Stimulated activated CD4-positive, alpha-beta T cell treated with anti-CD3 and anti-CD28 coated beads, Interleukin-1b, Interleukin-23, amount 100 ng/mL, for 1 hour (primary cell): ENCODE results near the gene NKAIN2.

Source experiments
- DNase-seq, 2 donors: peaks; one replicate each; pipeline ENCODE4 v3.0.0-alpha.2; 2020; ENCODE audit warnings: low read depth in 2 of 2

The NKAIN2 gene

GRCh38 chr6:123808556-123808955, 4.9 kb downstream of the NKAIN2 start:
- no peak for DNase-seq

- no peak for DNase-seq
Observed at GRCh38 chr6:123810214-123810613, 6.5 kb downstream of the NKAIN2 start.

GRCh38 chr6:123810948-123811347, 7.3 kb downstream of the NKAIN2 start:
- DNase-seq = no peak

- no peak for DNase-seq
Observed at GRCh38 chr6:123811378-123811777, 7.7 kb downstream of the NKAIN2 start.

GRCh38 chr6:123812621-123813020, 9.0 kb downstream of the NKAIN2 start:
- no peak for DNase-seq

- DNase-seq = no peak
Observed at GRCh38 chr6:123821112-123821511, 17.4 kb downstream of the NKAIN2 start.

- DNase-seq = no peak
Observed at GRCh38 chr6:123829302-123829953, 25.8 kb downstream of the NKAIN2 start.

- DNase-seq = no peak
Observed at GRCh38 chr6:123830120-123830519, 26.5 kb downstream of the NKAIN2 start.

- DNase-seq = no peak
Observed at GRCh38 chr6:123838505-123839234, 35.0 kb downstream of the NKAIN2 start.

GRCh38 chr6:123841067-123841896, 37.6 kb downstream of the NKAIN2 start:
- no peak for DNase-seq

- DNase-seq = no peak
Observed at GRCh38 chr6:123844011-123844410, 40.3 kb downstream of the NKAIN2 start.

GRCh38 chr6:123848347-123848746, 44.7 kb downstream of the NKAIN2 start:
- no peak for DNase-seq

GRCh38 chr6:123849406-123849805, 45.7 kb downstream of the NKAIN2 start:
- no peak for DNase-seq

- DNase-seq = no peak
Observed at GRCh38 chr6:123850555-123850954, 46.9 kb downstream of the NKAIN2 start.

- DNase-seq = no peak
Observed at GRCh38 chr6:123854201-123854600, 50.5 kb downstream of the NKAIN2 start.

GRCh38 chr6:123855506-123855905, 51.8 kb downstream of the NKAIN2 start:
- no peak for DNase-seq

GRCh38 chr6:123859291-123859690, 55.6 kb downstream of the NKAIN2 start:
- no peak for DNase-seq

- DNase-seq = no peak
Observed at GRCh38 chr6:123869334-123869733, 65.7 kb downstream of the NKAIN2 start.

- DNase-seq = no peak
Observed at GRCh38 chr6:123873974-123874373, 70.3 kb downstream of the NKAIN2 start.

- DNase-seq = no peak
Observed at GRCh38 chr6:123875784-123876183, 72.1 kb downstream of the NKAIN2 start.

- DNase-seq = no peak
Observed at GRCh38 chr6:123879749-123880148, 76.1 kb downstream of the NKAIN2 start.

- no peak for DNase-seq
Observed at GRCh38 chr6:123888771-123889513, 85.3 kb downstream of the NKAIN2 start.
